SU-DHL-6 (cell line): Measurements from ENCODE around the gene MAPK8.

Experiments
- H2AFZ ChIP-seq: fragments of 200-600 bp; sonication (generic); 2 replicates; pipeline ENCODE4 v1.6.1; 2014; ENCODE audit warnings: low read depth, mild to moderate bottlenecking, moderate library complexity, mixed read lengths, antibody characterized with exemption, low read length; ENCODE audit not compliant: severe bottlenecking
- H3F3A ChIP-seq: fragments of 200-600 bp; shearing (Covaris generic); 2 replicates; pipeline ENCODE4 v1.6.0; 2016; ENCODE audit warnings: antibody characterized with exemption, mild to moderate bottlenecking; ENCODE audit not compliant: insufficient read depth
- H3K27ac ChIP-seq: fragments of 200-600 bp; sonication (generic); 2 replicates; pipeline ENCODE4 v1.5.1; 2016; ENCODE audit warnings: low read depth, mild to moderate bottlenecking, low read length, moderate library complexity, mixed read lengths
- H3K27me3 ChIP-seq: fragments of 200-600 bp; sonication (generic), shearing (Covaris generic); 2 replicates; pipeline ENCODE4 v1.6.0; 2014; ENCODE audit warnings: mild to moderate bottlenecking, low read length
- H3K36me3 ChIP-seq: fragments of 200-600 bp; sonication (generic); 2 replicates; pipeline ENCODE4 v1.6.1; 2014; ENCODE audit warnings: mild to moderate bottlenecking, low read length, mixed read lengths
- H3K4me2 ChIP-seq: fragments of 300-600, 200-600 bp; shearing (Covaris generic), sonication (generic); 2 replicates; pipeline ENCODE4 v1.6.0; 2014; ENCODE audit warnings: low read length, low read depth, mild to moderate bottlenecking; ENCODE audit not compliant: poor library complexity, severe bottlenecking
- H3K4me3 ChIP-seq: fragments of 200-600 bp; sonication (generic); 2 replicates; pipeline ENCODE4 v1.5.1; 2014; ENCODE audit warnings: antibody characterized with exemption, low read length, mild to moderate bottlenecking, mixed read lengths; ENCODE audit not compliant: insufficient read depth, poor library complexity, severe bottlenecking
- H3K79me2 ChIP-seq: fragments of 200-600 bp; sonication (generic); 2 replicates; pipeline ENCODE4 v1.6.1; 2014; ENCODE audit warnings: mild to moderate bottlenecking, low read length, moderate library complexity; ENCODE audit not compliant: insufficient read depth
- H3K9ac ChIP-seq: fragments of 200-600 bp; sonication (generic); 2 replicates; pipeline ENCODE4 v1.7.0; 2014; ENCODE audit warnings: mild to moderate bottlenecking, low read length
- H3K9me2 ChIP-seq: fragments of 200-600 bp; sonication (generic); replicated peaks from 2 replicates; pipeline ENCODE4 v1.6.1; 2014; ENCODE audit warnings: low read length; ENCODE audit not compliant: insufficient read depth
- H3K9me3 ChIP-seq: fragments of 200-600 bp; sonication (generic); 2 replicates; pipeline ENCODE4 v1.6.1; 2014; ENCODE audit warnings: low read length, mixed read lengths; ENCODE audit not compliant: insufficient read depth
- H4K20me1 ChIP-seq: fragments of 200-600 bp; sonication (generic); 2 replicates; pipeline ENCODE4 v1.6.1; 2014; ENCODE audit warnings: low read depth, mild to moderate bottlenecking, antibody characterized with exemption, low read length, moderate library complexity, mixed read lengths
- CTCF ChIP-seq: fragments of 200-600 bp; sonication (generic); IDR thresholded peaks from one replicate; pipeline ENCODE4 v1.5.1; 2017; ENCODE audit warnings: antibody characterized with exemption, mild to moderate bottlenecking, low read length, moderate library complexity; ENCODE audit not compliant: insufficient read depth, poor library complexity, severe bottlenecking
- EZH2phosphoT487 ChIP-seq: fragments of 200-600 bp; sonication (generic), shearing (Covaris generic); conservative IDR thresholded peaks from 2 replicates; pipeline ENCODE4 v1.6.1; 2018; ENCODE audit warnings: mild to moderate bottlenecking, antibody characterized with exemption, low read length, moderate library complexity, mixed read lengths

Gene MAPK8

GRCh38 chr10:48431871-48432270 lies 125.4 kb downstream of the MAPK8 start:
- Histone ChIP-seq H4K20me1 (no peaks in the 10 kb centered on the region), H3K36me3 (no peaks in the 10 kb centered on the region), H3K27me3 (no peaks in the 10 kb centered on the region), H3K4me2 (no peak overlapping the region), H2AFZ (no peak overlapping the region), H3K9ac (no peak overlapping the region), H3K9me2 (no peaks in the 10 kb centered on the region), H3F3A (no peaks in the 10 kb centered on the region), H3K27ac (no peak overlapping the region), H3K79me2 (no peaks in the 10 kb centered on the region), H3K4me3 (no peak overlapping the region), H3K9me3 (no peaks in the 10 kb centered on the region)
- TF ChIP-seq EZH2phosphoT487 (no peak), CTCF (no peak)

- H3K27me3 ChIP-seq: no peaks in the 10 kb centered on the region
- H3K9me3 ChIP-seq: no peaks in the 10 kb centered on the region
- no peak overlapping the region for H3K27ac ChIP-seq
- H3K9me2 ChIP-seq: no peaks in the 10 kb centered on the region
- H3K4me3 ChIP-seq: no peak overlapping the region
- no peaks in the 10 kb centered on the region for H4K20me1 ChIP-seq
- H3F3A ChIP-seq: no peaks in the 10 kb centered on the region
- H3K79me2 ChIP-seq: no peaks in the 10 kb centered on the region
- H3K4me2 ChIP-seq: no peak overlapping the region
- TF ChIP-seq CTCF (no peak), EZH2phosphoT487 (no peak)
- no peak overlapping the region for H2AFZ ChIP-seq
- no peak overlapping the region for H3K9ac ChIP-seq
- H3K36me3 ChIP-seq: no peaks in the 10 kb centered on the region
Measured at GRCh38 chr10:48437546-48437945, 131.1 kb downstream of the MAPK8 start.

- H3K36me3 ChIP-seq: no peaks in the 10 kb centered on the region
- no peaks in the 10 kb centered on the region for H3K9me2 ChIP-seq
- TF ChIP-seq CTCF (no peak), EZH2phosphoT487 (no peak)
- H3K27me3 ChIP-seq: no peaks in the 10 kb centered on the region
- H3K4me2 ChIP-seq: no peak overlapping the region
- H3K27ac ChIP-seq: no peak overlapping the region
- no peaks in the 10 kb centered on the region for H3F3A ChIP-seq
- H3K79me2 ChIP-seq: no peaks in the 10 kb centered on the region
- no peaks in the 10 kb centered on the region for H4K20me1 ChIP-seq
- no peak overlapping the region for H3K9ac ChIP-seq
- no peak overlapping the region for H2AFZ ChIP-seq
- no peaks in the 10 kb centered on the region for H3K9me3 ChIP-seq
- no peak overlapping the region for H3K4me3 ChIP-seq
Measured at GRCh38 chr10:48439031-48439430, 132.6 kb downstream of the MAPK8 start.

GRCh38 chr10:48439581-48440041 lies 133.1 kb downstream of the MAPK8 start:
- Histone ChIP-seq H3K36me3 (no peaks in the 10 kb centered on the region), H3F3A (no peaks in the 10 kb centered on the region), H3K4me3 (no peak overlapping the region), H3K27ac (no peak overlapping the region), H3K4me2 (no peak overlapping the region), H3K9ac (no peak overlapping the region), H3K79me2 (no peaks in the 10 kb centered on the region), H3K27me3 (no peaks in the 10 kb centered on the region), H2AFZ (no peak overlapping the region), H3K9me2 (no peaks in the 10 kb centered on the region), H3K9me3 (no peaks in the 10 kb centered on the region), H4K20me1 (no peaks in the 10 kb centered on the region)
- no peak for TF ChIP-seq EZH2phosphoT487
- TF ChIP-seq CTCF: no peak
